Cardiac muscle cell (in vitro differentiated cells and primary cell): ENCODE measurements around the gene TRAF3IP1. TPM values are rescaled to one million over a fixed set of nuclear protein-coding genes. Genes with fewer than 3 reads are reported as not detected.

Experiments used
- DNase-seq, 2 donors: peaks; one replicate each; pipeline versions ENCODE4 v3.0.0 to v3.0.0-alpha.2; 2010 to 2017; ENCODE audit warnings: low read depth in 1 of 2, low spot score in 1 of 2
- H3K27ac ChIP-seq: fragments of 200-600 bp; sonication (generic); 2 replicates; pipeline ENCODE4 v1.5.1; 2016
- H3K27me3 ChIP-seq: fragments of 200-600 bp; sonication (generic); 2 replicates; pipeline ENCODE4 v1.6.0; 2016; ENCODE audit warnings: control low read depth
- H3K36me3 ChIP-seq: fragments of 200-600 bp; sonication (generic); 2 replicates; pipeline ENCODE4 v1.5.1; 2016; ENCODE audit warnings: control low read depth
- H3K4me1 ChIP-seq: fragments of 200-600 bp; sonication (generic); 2 replicates; pipeline ENCODE4 v1.8.1; 2017; ENCODE audit warnings: low read depth, mild to moderate bottlenecking, mixed run types
- H3K4me3 ChIP-seq: fragments of 200-600 bp; sonication (generic); 2 replicates; pipeline ENCODE4 v1.5.1; 2016; ENCODE audit warnings: mild to moderate bottlenecking
- H3K9me3 ChIP-seq: fragments of 200-600 bp; sonication (generic); 2 replicates; pipeline ENCODE4 v1.5.1; 2017; ENCODE audit warnings: low read depth, mild to moderate bottlenecking, control low read depth
- polyA plus RNA-seq: library from polyadenylated mRNA; unstranded; fragments of >200 nt; fragmentation: Nextera tagmentation; extraction: Ambion mirVana; gene quantifications from 2 replicates; pipeline ENCODE4 v1.2.1, GENCODE V29; 2016
- total RNA-seq: library from RNA; depleted of rRNA; stranded (reverse); fragments of >200 nt; gene quantifications from 2 replicates; pipeline ENCODE4 v1.2.3, GENCODE V29; 2016
- TF ChIP-seq, protein P1 (sequence below): IDR thresholded peaks from 2 replicates; pipeline ENCODE4 v1.5.1; 2012; ENCODE audit warnings: low read depth, mild to moderate bottlenecking, low read length

The TRAF3IP1 gene
- total and polyA plus RNA-seq, 2 experiments from 2014 or later, result 8.3 to 12.1 TPM

DNA sequence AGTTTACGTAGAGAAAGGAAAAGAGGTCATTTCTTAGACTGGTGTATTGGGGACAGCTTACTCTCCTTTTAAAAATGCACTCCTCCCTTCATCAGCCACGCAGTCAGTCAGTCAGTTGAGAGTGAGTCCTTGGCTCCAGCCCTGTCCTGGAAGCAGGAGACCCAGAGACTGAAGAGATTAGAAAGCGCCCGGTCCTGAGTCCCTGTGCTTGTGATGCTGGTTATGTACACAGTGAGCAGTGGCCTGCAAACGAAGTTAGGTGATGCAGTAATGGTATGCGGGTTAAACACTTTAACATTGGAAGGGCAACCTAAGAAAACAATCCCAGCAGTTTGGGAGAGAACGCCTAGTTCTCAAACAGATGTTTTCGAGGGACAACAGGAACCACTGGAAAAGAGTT, 100.1 kb downstream of the TRAF3IP1 start:
- no peak for DNase-seq
- Histone ChIP-seq H3K4me1 (peaks cover 11% of the 10 kb centered on the region), H3K4me3 (no peak overlapping the region)

DNA sequence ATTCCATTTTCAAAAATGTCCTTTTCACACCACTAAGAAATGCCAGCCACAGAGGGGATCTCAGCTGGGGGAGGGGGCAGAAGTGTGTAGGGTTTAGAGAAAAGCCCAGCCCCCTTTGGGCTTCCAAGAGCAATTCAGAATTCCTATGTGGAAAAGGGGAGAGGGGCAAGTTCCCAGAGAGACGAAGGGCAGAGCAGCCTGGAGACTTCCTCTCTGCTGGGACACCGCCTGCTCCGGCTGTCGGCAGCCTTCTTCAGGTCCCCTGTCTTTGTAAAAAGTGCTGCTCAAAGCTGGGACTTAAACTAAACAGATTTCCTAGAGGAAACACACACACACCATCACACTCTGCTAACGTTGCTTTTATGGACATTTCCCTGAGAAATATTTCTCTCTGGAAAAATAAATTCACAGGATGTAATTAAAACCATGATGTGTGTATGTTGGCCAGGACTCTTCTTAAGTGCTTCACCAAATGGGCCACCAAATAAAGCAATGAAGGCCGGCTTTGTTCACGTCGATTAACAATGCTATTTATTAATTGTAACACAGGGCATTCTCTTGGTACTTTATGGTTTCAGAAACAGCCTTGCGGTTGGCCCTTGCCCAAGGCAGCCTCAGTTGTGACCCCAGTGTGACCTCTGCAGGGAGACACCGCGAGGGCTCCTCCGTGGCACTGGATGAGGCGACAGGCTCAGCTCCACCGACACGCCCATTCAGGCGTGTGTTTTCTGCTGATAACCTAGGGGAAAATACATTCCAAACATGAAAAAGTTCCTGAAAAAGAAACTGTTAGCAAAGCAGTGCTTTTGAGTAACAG, 100.8 kb downstream of the TRAF3IP1 start:
- no peaks in the 10 kb centered on the region for H3K36me3 ChIP-seq
- no peaks in the 10 kb centered on the region for H3K9me3 ChIP-seq
- no peaks in the 10 kb centered on the region for H3K27me3 ChIP-seq
- H3K4me3 ChIP-seq, result no peak overlapping the region
- TF ChIP-seq, protein P1, sequence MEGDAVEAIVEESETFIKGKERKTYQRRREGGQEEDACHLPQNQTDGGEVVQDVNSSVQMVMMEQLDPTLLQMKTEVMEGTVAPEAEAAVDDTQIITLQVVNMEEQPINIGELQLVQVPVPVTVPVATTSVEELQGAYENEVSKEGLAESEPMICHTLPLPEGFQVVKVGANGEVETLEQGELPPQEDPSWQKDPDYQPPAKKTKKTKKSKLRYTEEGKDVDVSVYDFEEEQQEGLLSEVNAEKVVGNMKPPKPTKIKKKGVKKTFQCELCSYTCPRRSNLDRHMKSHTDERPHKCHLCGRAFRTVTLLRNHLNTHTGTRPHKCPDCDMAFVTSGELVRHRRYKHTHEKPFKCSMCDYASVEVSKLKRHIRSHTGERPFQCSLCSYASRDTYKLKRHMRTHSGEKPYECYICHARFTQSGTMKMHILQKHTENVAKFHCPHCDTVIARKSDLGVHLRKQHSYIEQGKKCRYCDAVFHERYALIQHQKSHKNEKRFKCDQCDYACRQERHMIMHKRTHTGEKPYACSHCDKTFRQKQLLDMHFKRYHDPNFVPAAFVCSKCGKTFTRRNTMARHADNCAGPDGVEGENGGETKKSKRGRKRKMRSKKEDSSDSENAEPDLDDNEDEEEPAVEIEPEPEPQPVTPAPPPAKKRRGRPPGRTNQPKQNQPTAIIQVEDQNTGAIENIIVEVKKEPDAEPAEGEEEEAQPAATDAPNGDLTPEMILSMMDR, result no peak
- peak in 1 of 2 donors; percentile 43 for DNase-seq
- peak overlapping the region; percentile 25 for H3K27ac ChIP-seq
- peaks cover 18% of the 10 kb centered on the region for H3K4me1 ChIP-seq

More for the DNA sequence above, 100.1 kb downstream of the TRAF3IP1 start:
- TF ChIP-seq, protein P1, result no peak
- H3K9me3 ChIP-seq, result no peaks in the 10 kb centered on the region
- no peaks in the 10 kb centered on the region for H3K27me3 ChIP-seq
- peak overlapping the region; percentile 25 for H3K27ac ChIP-seq
- no peaks in the 10 kb centered on the region for H3K36me3 ChIP-seq

DNA sequence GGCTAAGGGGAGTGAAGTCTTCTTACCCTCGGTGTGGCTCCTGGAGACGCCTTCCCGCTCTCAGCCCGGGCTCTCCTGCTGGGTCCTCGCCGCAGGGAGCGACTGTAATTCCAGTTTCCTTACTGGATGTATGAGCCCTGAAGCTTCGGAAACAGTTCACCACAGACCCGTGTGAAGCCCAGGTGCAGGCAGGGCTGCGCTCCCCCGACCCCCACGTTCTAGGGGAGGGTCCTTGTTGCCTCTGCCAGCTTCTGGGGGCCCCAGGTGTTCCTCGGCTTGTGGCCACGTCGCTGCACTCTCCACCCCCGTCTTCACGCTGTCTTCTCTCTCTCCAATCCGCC, 101.3 kb downstream of the TRAF3IP1 start:
- TF ChIP-seq, protein P1, result no peak
- DNase-seq, result no peak
- Histone ChIP-seq H3K4me3 (no peak overlapping the region), H3K4me1 (peaks cover 18% of the 10 kb centered on the region), H3K9me3 (no peaks in the 10 kb centered on the region), H3K27ac (peak overlapping the region; percentile 25), H3K27me3 (no peaks in the 10 kb centered on the region), H3K36me3 (no peaks in the 10 kb centered on the region)

DNA sequence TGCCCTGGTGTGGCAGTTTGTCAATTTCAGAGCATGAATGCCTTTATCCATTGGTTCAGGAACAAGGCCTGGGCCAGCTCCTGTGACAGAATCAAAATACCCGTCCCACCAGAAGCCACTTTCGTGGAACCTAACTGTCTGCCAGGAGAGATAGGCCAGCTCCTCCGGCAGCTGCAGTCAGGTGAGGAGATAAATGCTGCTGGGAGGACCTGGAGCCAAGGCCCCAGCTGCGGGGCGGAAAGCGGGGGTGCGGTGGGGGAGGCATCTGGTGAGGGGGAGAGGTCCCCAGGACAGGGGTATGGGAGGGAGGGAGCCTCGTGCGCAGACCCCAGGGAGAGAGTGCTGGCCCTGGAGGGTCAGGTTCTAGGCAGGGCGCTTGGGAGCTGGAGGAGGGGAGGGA, 102.0 kb downstream of the TRAF3IP1 start:
- H3K9me3 ChIP-seq, result no peaks in the 10 kb centered on the region
- no peak for DNase-seq
- peaks cover 18% of the 10 kb centered on the region for H3K4me1 ChIP-seq
- no peaks in the 10 kb centered on the region for H3K27me3 ChIP-seq
- TF ChIP-seq, protein P1, result no peak
- H3K4me3 ChIP-seq, result no peak overlapping the region
- H3K36me3 ChIP-seq, result no peaks in the 10 kb centered on the region
- H3K27ac ChIP-seq, result no peak overlapping the region

DNA sequence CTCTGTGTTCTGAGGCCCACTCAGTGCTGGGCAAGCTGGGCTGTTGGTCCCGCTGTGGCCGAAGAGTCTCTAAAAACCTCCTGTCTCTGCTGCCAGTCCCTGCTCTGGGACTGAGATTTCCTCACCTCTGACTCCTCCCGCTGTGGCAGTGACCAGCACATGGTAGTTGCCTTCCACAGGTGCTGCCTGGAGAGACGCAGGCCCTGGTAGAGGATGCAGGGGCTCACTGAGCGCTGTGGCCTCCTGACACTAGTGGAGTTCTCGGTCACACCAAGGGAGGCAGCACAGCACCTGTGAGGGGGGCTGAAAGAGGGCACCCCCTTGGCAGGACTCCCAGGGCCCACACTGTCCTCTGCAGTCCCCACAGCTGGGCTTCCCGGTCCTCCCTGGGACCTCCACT, 102.6 kb downstream of the TRAF3IP1 start:
- TF ChIP-seq, protein P1, result no peak
- Histone ChIP-seq H3K27me3 (no peaks in the 10 kb centered on the region), H3K9me3 (no peaks in the 10 kb centered on the region), H3K27ac (no peak overlapping the region), H3K4me3 (no peak overlapping the region), H3K36me3 (no peaks in the 10 kb centered on the region), H3K4me1 (peaks cover 19% of the 10 kb centered on the region)
- DNase-seq, result no peak
